Fibroblast of gingiva (primary cell): Measurements from ENCODE around the gene TPK1.
"Not testable (repeated sequence)": the region's sequence is repeated elsewhere in the genome, so short reads cannot be mapped to it uniquely, and the experiment has no call there.

ENCODE experiments used
- DNase-seq: peaks from one replicate; pipeline ENCODE4 v3.0.0-alpha.2; 2011; ENCODE audit warnings: low read depth

Gene TPK1

DNA sequence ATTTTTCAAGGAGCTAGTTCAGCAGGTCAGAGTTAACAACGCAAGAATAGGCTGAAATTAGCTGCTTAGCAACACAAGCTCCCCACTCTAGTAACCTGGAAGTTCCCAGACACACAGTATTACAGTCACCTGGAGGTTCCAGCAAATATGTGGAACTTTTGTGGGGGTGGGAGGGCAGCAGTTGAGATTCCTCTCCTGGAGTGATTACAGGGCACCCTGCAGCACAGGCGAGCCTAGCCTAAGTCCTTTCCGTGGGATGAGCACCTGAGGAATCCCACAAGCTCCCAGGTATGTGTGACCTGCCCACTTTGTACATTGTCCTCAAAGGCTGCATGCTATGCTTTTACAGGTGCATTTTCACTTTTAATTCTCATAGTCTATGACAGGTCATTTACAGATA is 13.6 kb downstream of the TPK1 start:
- DNase-seq: no peak

GRCh38 chr7:144821067-144821466 is 14.8 kb downstream of the TPK1 start:
- no peak for DNase-seq

DNA sequence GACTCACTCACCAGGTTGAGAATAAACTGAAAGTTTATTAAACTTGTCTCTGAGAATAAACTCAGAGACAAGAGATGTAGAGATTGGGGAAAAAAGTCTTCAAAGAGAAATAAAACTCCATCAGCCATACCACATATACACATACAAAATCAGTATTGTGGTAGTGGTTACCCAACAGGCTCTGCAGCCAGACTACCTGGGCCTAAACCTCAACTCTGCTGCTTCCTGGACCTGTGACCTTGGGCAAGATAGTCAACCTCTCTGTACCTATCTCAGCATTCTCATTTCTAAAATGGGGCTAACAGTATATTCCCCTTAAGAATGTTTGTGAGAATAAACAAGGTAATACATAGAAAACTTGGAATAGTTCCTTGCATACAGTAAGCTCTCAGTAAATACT is 15.3 kb downstream of the TPK1 start:
- no peak for DNase-seq

- DNase-seq: no peak
Measured at GRCh38 chr7:144819566-144819965, 16.3 kb downstream of the TPK1 start.

DNA sequence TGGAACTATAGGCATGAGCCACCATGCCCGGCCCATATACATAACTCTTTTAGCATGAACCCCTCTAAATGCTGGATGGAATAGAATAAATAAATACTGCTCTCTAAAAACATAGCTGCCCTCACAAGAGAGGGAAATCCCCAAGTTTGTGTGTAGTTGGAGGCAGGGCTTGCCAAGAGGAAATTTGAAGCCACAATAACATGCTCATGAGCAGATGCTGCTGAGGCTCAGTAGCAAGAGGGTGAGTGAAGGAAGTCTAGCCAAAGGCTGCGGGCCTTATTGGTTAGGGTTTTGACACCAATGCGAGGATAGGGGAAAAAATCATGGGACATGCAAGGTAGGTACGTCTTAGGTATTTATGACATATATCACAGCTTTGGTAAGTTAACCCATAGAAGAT is 17.3 kb downstream of the TPK1 start:
- DNase-seq: peak; percentile 64

GRCh38 chr7:144817001-144817400 is 18.9 kb downstream of the TPK1 start:
- no peak for DNase-seq

GRCh38 chr7:144814299-144814698 is 21.6 kb downstream of the TPK1 start:
- no peak for DNase-seq

- DNase-seq: no peak
Measured at GRCh38 chr7:144812379-144813283, 23.2 kb downstream of the TPK1 start.

DNA sequence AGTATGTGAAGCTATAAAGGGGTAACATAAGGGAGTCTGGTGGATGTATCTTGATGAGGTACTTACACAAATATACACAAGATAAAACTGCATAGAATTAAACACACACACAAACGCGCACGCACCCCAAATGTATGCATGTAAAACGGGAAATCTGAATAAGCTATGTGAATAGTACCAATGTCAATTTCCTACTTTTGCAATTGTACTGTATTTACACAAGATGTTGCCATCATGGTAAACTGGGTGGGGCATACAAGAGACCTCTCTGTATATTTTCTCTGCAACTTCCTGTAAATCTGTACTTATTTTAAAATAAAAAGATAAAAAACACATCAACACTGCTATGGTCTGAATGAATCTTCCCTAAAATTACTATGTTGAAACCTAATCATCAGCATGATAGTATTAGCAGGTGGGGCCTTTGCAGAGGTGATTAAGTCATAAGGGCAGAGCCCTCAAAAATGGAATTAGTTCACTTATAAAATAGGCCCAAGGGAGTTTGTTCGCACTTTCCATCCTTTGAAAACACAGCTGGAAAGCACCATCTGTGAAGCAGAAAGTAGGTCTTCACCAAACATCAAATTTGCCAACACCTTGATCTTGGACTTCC is 30.1 kb downstream of the TPK1 start:
- no peak for DNase-seq

DNA sequence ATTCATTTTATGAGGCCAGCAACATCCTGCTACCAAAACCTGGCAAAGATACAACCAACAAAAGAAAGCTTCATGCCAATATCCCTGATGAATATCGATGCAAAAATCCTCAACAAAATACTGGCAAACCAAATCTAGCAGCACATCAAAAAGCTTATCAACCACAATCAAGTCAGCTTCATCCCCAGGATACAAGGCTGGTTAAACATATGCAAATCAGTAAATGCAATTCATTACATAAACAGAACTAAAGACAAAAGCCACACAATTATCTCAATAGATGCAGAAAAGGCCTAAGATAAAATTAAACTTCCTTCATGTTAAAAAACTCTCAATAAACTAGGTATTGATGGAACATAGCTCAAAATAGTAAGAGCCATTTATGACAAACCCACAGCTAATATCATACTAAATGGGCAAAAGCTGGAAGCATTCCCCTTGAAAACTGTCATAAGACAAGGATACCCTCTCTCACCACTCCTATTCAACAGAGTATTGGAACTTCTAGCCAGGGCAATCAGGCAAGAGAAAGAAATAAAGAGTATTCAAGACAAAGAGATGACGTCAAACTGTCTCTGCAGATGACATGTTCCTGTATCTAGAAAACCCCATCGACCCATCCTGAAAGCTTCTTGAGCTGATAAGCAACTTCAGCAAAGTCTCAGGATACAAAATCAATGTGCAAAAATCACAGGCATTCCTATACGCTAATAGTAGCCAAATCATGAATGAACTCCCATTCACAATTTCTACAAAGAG is 35.0 kb downstream of the TPK1 start:
- DNase-seq: not testable (repeated sequence)

GRCh38 chr7:144796919-144797318 is 38.9 kb downstream of the TPK1 start:
- DNase-seq: no peak

DNA sequence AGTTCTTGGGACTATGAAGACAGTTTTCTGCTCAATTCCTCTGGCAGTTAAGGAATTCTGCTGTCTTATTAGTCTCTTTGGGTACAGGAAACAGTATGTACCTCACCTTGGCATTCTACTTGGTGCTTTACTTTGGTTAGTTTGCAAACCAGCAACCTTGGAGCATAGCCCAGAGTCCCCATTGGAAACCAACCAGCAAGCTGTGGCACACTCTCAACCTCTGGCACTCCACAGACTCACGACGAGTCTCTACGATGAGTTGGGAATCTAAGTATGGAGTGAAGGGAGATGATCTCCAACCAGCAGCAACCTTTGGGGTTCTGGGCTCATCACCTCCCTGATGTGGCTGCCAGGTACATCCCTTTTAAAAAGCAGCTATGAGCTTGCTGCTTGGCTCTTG is 43.8 kb downstream of the TPK1 start:
- DNase-seq: no peak

DNA sequence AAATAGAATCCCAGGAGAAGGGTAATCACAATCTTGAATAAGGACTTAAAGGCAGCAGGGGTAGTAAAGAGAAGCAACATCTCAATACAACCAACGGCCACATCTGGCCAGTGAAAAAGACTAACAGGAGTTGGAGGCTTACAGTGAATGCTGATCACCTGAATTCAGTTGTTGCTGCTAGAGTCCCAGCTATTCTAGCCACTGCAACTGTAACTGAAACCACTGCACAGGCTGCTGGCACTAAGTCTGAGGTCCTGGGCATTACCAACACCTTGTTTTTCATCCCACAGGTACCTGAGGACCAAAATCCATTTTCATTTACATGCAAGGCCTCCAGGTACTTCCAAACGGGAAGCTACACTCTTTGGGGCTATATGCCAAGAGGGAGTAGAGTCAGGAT is 44.4 kb downstream of the TPK1 start:
- no peak for DNase-seq

DNA sequence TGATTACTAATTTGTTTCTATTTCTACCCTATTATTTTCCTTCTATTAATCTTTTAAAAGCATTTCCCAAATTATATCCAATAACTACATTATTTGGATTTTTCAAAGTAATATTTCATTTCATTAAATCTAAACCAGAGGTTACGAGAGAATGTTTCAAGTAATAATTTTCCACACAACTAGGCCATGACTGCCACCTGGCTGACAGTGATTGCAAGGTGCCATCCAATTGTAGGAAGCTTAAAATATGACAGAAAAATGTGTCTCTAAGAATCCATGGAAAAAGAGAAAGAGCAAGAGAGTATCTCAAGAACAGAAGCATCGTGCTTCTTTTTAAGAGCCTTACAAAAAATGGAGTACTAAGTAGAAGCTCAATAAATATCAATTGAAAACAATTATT is 48.7 kb downstream of the TPK1 start:
- DNase-seq: no peak

GRCh38 chr7:144786522-144786921 is 49.3 kb downstream of the TPK1 start:
- no peak for DNase-seq

GRCh38 chr7:144786079-144786478 is 49.8 kb downstream of the TPK1 start:
- no peak for DNase-seq

GRCh38 chr7:144785521-144785920 is 50.3 kb downstream of the TPK1 start:
- no peak for DNase-seq

GRCh38 chr7:144784943-144785342 is 50.9 kb downstream of the TPK1 start:
- no peak for DNase-seq

DNA sequence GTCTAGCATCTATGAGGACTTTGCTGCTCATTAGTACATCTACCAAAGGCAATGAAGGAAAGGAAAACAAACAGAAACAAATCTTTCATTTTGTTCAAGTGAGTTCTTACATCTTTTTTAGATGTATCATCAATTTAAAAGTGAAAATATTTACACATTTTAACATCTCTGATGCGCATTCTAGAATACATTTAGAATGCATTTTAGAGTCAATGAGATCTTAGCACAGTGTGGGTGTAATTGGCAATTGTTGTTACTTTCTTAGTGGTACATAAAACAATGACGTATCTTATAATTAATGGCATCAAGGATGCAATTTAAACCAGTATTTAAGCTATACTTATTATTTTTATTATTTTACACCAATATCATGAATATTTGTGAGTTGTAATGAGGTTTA is 51.4 kb downstream of the TPK1 start:
- DNase-seq: no peak

GRCh38 chr7:144782883-144783282 is 53.0 kb downstream of the TPK1 start:
- no peak for DNase-seq

DNA sequence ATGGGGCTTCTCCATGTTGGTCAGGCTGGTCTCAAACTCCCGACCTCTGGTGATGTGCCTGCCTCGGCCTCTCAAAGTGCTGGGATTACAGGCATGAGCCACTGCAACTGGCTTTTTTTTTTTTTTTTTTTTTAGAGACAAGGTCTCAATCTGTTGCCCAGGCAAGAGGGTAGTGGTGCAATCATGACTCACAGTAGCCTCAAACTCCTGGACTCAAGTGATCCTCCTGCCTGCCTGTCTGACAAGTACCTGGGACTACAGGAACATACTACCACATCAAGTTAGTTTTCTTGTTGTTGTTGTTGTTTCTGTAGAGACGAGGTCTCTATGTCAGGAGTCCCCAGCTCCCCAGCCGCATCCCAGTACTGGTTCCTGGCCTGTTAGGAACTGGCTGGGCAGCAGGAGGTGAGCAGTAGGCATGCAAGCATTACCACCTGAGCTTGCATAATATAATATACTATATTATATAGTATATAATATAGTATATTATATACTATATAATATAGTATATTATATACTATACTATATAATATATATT is 55.7 kb downstream of the TPK1 start:
- DNase-seq: peak; percentile 14

DNA sequence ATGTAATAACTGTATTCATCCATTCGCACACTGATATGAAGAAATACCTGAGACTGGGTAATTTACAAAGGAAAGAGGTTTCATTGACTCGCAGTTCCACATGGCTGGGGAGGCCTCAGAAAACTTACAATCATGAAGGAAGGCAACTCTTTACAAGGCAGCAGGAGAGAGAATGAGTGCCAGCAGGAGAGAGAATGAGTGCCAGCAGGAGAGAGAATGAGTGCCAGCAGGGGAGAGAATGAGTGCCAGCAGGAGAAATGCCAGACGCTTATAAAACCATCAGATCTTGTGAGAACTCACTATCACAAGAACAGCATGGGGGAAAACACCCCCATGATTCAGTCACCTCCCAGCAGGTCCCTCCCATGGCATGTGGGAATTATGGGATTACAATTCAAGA is 58.0 kb downstream of the TPK1 start:
- not testable (repeated sequence) for DNase-seq
